OCI-M2 (cell line): ENCODE measurements around the gene NPHP4.
"Not testable (repeated sequence)": the region's sequence is repeated elsewhere in the genome, so short reads cannot be mapped to it uniquely, and the experiment has no call there.

Experiments used
- DNase-seq: peaks from one replicate; lab custom pipeline; 2025; ENCODE audit not compliant: unreplicated experiment; lab: John Stamatoyannopoulos, UW

Gene NPHP4

DNA sequence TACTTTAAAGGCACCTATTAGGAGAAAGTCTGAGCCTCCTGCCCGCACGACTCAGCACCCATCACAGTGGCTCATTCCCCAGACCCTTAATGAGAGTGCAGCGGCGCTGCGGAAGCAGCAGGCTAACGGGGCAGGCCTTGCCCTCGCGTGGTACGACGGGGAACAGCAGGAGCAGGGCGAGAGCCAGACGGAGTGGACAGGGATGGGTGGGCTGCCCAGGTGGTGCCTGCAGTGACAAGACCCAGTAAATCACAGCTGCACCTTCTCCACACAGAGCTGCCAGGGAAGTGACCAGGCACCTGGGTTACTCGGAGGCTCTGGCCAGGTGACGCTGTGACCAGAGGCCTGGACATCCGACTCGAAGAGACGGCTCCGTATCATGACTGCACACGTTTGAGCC, 131.9 kb downstream of the NPHP4 start:
- no peak for DNase-seq

GRCh38 chr1:5859766-5860165, 132.5 kb downstream of the NPHP4 start:
- no peak for DNase-seq

GRCh38 chr1:5858844-5859407, 133.3 kb downstream of the NPHP4 start:
- DNase-seq: no peak

DNA sequence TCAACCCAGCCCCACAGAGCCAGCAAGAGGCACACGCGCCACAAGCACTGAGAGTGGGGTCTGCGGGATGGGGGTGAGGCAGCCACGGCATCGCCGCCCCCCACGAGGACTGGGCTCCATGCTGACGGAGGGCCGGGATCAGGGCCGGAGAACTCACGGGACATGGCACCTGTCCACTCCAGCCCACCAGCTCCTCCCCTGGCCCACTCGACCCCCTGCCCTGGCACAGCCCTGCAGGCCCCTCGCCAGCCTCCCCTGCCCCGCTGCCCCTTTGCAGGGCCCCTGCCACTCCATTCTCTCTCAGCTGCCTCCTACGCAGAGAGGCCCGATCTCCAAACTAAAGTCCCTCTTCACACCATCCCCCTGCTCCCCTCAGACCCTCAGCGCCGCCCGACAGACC, 134.0 kb downstream of the NPHP4 start:
- DNase-seq: no peak

- DNase-seq: no peak
Measured at GRCh38 chr1:5857508-5858090, 134.6 kb downstream of the NPHP4 start.

DNA sequence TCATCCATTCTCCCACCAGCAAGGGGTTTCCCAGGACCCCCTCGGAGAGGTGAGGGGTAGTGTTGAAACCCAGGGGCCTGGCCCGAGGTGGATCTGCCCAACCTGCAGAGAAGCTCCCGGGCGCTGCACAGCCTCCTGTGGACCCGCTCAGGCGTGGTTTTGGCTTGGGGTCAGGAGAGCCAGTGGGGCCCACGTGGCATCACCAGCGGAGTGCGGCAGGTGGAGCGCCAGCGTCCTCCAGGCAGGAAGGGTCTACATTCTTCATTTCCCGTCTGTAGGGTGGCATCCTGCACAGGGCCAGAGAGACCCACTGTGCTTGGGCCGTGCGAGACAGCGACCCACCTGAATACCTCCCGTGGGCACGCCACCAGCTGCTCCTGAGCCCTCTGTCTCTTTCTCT, 135.2 kb downstream of the NPHP4 start:
- no peak for DNase-seq

- DNase-seq: no peak
Measured at GRCh38 chr1:5856246-5856815, 135.9 kb downstream of the NPHP4 start.

- no peak for DNase-seq
Measured at GRCh38 chr1:5855196-5855897, 136.9 kb downstream of the NPHP4 start.

DNA sequence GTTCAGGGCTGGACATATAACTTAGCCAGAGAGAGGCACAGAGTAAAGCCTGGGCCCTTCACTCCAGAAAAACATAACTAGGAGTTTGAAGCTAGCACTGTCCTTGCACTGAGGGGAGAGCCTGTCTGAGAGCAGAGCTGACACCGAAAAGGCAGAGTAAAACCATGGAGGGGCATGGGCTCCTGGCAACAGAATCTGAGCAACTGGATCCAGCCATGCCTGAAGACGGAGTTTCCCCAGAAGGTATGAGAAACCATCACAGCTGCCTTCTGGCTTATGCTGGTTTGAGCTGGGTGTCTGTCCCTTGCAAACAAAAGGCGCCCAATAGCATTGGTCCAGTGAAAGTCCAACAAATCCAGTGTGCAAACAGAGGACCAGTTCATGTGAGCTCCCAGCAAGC, 137.5 kb downstream of the NPHP4 start:
- DNase-seq: no peak

DNA sequence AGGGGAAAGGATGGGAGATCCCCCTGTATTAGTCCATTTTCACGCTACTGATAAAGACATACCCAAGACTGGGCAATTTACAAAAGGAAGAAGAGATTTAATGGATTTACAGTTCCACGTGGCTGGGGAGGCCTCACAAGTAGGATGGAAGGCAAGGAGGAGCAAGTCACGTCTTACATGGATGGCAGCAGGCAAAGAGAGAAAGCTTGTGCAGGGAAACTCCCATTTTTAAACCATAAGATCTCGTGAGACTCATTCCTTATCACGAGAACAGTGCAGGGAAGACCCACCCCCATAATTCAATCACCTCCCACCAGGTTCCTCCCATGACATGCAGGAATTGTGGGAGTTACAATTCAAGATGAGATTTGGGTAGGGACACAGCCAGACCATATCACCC, 138.4 kb downstream of the NPHP4 start:
- DNase-seq: not testable (repeated sequence)

- DNase-seq: no peak
Measured at GRCh38 chr1:5850503-5850902, 141.7 kb downstream of the NPHP4 start.

GRCh38 chr1:5849550-5849949, 142.7 kb downstream of the NPHP4 start:
- no peak for DNase-seq

DNA sequence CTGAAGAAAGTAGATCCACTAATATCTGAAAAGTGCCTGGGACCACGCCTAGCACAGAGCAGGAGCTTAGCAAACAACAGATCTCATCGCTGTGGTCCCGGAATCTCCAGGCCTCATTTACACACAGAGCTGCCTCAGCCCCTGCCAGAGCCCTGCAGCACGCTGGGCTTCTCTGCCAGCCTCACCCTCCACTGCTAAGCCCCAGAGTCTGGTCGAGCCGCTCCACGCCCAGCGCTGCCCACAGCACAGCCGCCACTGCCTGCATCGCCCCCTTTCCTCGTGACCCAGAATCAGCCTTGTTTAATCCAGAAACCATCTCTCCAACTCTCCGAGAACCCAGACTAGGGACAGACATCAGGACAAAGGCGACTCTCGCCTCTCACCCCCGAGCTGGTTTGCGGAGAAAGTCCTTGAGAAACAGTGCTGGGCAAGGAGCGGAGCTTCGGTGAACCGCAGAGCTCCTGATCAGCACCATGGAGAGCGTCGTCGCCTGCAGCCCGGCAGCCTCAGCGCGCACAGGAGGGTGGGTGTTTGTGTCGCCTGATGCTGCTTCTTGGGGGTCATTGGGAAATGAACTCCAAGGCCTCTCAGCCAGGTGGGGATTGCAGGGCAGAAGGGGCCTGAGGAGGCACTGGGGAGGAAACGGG, 145.1 kb downstream of the NPHP4 start:
- DNase-seq: no peak

DNA sequence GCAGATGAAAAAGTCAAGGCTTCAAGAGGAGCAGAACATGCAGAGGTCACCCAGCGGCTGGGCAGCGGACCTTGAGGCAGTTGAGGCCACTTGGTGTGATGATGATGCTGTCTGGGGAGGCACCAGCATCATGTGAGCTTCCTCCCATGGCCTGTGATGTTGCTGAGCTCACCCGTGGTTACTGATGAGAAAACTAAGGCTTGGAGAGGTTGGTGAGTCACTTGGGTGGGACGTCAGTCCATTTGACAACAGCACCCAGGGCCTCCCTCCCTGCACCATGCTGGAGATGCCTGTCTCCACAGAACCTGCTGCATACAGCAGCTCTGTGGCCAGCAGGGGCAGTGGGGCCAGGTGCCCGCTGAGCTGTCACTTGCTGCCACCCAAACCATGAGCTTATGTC, 146.8 kb downstream of the NPHP4 start:
- DNase-seq: no peak

- no peak for DNase-seq
Measured at GRCh38 chr1:5844442-5844841, 147.8 kb downstream of the NPHP4 start.

- DNase-seq: no peak
Measured at GRCh38 chr1:5843521-5844096, 148.6 kb downstream of the NPHP4 start.

DNA sequence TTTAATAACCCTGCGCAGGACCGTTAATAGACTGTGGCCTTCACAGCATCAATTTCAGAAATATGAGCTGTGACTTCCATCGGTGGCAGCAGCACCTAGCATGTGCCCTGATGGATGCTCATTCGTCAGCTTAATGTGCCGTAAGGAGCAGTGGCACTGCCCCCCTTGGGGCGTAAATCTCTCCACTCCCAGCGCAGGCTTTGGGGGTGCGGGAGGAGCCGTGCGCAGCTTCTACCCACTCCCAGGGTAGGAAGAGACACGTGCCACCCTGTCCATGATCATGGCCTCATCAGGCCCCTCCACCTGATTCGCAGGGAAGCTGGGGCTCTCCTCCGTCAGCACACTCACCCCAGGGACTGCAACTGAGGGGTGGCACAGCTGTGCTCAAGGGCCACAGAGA, 149.5 kb downstream of the NPHP4 start:
- no peak for DNase-seq

- DNase-seq: no peak
Measured at GRCh38 chr1:5840551-5841001, 151.6 kb downstream of the NPHP4 start.

DNA sequence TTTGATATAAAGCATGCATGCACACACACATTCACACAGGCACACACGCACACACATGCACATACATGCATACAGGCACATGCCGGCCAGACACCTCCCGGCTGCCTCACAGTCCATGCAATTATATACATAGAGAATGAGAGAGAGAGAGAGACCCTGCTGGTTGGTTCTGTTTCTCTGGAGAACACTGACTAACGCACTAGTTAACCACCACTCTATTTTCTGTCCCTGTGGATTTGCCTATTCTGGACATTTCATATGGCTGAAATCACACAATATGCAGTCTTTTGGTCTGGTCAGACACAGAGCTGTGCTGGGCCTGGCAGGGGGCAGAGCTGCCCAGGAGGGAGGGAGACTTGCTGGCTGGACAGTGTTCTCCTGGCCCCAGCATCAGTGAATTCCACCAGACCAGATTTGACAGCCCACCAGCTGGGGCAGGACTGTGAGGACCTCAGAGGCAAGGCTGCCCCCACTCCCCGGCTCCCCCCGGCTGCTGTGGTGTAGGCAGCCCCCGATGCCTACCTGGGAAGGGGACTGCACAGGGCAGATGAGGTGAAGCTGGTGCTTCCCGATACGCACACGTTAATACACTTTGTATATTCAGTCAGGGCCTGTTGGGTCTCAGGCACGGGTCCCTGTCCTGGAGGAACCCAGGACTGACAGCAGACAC, 152.2 kb downstream of the NPHP4 start:
- no peak for DNase-seq

DNA sequence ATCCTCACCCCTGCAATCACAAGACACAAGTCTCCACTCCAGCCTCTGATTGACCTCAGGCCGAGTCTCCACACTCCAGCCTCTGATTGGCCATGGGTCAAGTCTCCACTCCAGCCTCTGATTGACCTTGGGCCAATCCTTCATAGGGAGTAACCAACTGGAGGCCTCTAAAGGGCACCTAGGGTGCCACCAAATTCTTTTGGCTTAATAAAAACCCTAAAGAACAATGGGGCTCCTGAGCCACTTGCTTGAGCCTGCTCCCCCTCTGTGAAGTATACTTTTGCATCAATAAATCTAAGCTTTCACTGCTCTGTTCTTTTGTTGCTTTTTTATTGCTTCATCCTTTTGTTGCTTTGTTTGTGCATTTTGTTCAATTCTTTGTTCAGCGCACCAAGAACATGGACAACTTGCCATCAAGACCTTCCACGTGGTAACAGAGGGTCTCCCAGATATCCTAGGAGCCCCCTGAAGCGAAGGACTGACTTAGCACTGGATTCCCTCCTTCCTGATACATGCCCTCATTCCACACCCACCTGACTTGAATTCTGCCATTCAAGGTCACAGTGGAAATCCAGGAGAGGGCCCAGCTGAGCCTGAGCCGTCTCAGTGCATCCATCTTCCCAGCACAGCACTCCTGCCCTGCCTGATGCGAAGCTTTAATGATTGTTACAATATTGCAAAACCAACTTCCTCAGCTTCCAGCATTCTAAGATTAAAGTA, 152.9 kb downstream of the NPHP4 start:
- DNase-seq: no peak
